GM12878 (cell line): Measurements from ENCODE around the gene KMT2B. TPM values are rescaled to one million over a fixed set of nuclear protein-coding genes. Genes with fewer than 3 reads are reported as not detected.

Source experiments
- ATAC-seq: fragments of 200-7000 bp; cut with Tn5 transposase; 3 replicates; pipeline ENCODE4 v1.9.1; 2020; ENCODE audit warnings: mild to moderate bottlenecking, moderate library complexity
- BruUV-seq: library from RNA; stranded (reverse); fragments of 400-500 nt; replicated peaks from 2 replicates; lab custom pipeline; 2021; lab: Mats Ljungman, UMichigan
- CTCF ChIA-PET: fragments of 300-600 bp; sonication (Branson Sonifier 250); formaldehyde crosslinking; extraction: SDS; loops from one replicate; lab custom pipeline; 2021; ENCODE audit warnings: inconsistent platforms; lab: Yijun Ruan, JAX
- POLR2A ChIA-PET: fragments of 350-600 bp; formaldehyde crosslinking; extraction: SDS; loops from one replicate; lab custom pipeline; 2021; ENCODE audit warnings: inconsistent platforms; lab: Charles Lee
- RAD21 ChIA-PET: fragments of 300-600 bp; sonication (Branson Sonifier 250); formaldehyde crosslinking; loops from one replicate; lab custom pipeline; 2023; ENCODE audit warnings: antibody characterized with exemption; ENCODE audit not compliant: unreplicated experiment; lab: Charles Lee
- SMC1A ChIA-PET: fragments of 300-600 bp; sonication (Branson Sonifier 250); formaldehyde crosslinking; loops from one replicate; lab custom pipeline; 2023; ENCODE audit not compliant: unreplicated experiment, uncharacterized antibody; lab: Charles Lee
- DNase-seq: peaks from one replicate; pipeline ENCODE4 v3.0.0-alpha.2; 2011; ENCODE audit warnings: low read depth, low spot score
- FAIRE-seq: peaks from 3 replicates; lab custom pipeline; 2011; peaks lifted over from hg19 to GRCh38; lab: Jason Lieb, UNC
- H2AFZ ChIP-seq: 2 replicates; pipeline ENCODE4 v1.6.0; 2011; ENCODE audit warnings: low read depth, low read length, control low read depth; ENCODE audit not compliant: control insufficient read depth
- H3K27ac ChIP-seq: 2 replicates; pipeline ENCODE4 v1.5.1; 2011; ENCODE audit warnings: control low read depth; ENCODE audit not compliant: control insufficient read depth, insufficient read depth
- H3K27me3 ChIP-seq, 2 experiments: replicated peaks in 1 of 2; 2 replicates each; pipeline versions ENCODE4 v1.6.0 to v1.6.1; 2011; ENCODE audit warnings: low read length in 1 of 2; ENCODE audit not compliant: control insufficient read depth in 2 of 2, insufficient read depth in 2 of 2
- H3K36me3 ChIP-seq, 2 experiments: 2 replicates each; pipeline ENCODE4 v1.5.1; 2011; ENCODE audit warnings: low read length in 1 of 2; ENCODE audit not compliant: control insufficient read depth in 2 of 2, insufficient read depth in 2 of 2
- H3K4me1 ChIP-seq: 2 replicates; pipeline ENCODE4 v1.6.1; 2011; ENCODE audit warnings: mild to moderate bottlenecking, low read length, moderate library complexity, mixed read lengths; ENCODE audit not compliant: control insufficient read depth, insufficient read depth
- H3K4me2 ChIP-seq: 2 replicates; pipeline ENCODE4 v1.6.0; 2011; ENCODE audit warnings: control low read depth; ENCODE audit not compliant: control insufficient read depth, insufficient read depth
- H3K4me3 ChIP-seq: fragments of 200-600 bp; sonication (generic); 2 replicates; pipeline ENCODE4 v1.5.1; 2016
- H3K79me2 ChIP-seq: 2 replicates; pipeline ENCODE4 v1.6.0; 2011; ENCODE audit warnings: low read length; ENCODE audit not compliant: control insufficient read depth, insufficient read depth
- H3K9ac ChIP-seq: 2 replicates; pipeline ENCODE4 v1.8.0; 2011; ENCODE audit warnings: low read length, control low read depth, mixed read lengths; ENCODE audit not compliant: control insufficient read depth, insufficient read depth
- H3K9me3 ChIP-seq: replicated peaks from 3 replicates; pipeline ENCODE4 v1.5.1; 2011; ENCODE audit warnings: mild to moderate bottlenecking, low read length; ENCODE audit not compliant: control insufficient read depth, insufficient read depth
- H4K20me1 ChIP-seq: 2 replicates; pipeline ENCODE4 v1.6.0; 2011; ENCODE audit not compliant: control insufficient read depth, insufficient read depth
- CBFB ChIP-seq: IDR thresholded peaks from 2 replicates; pipeline ENCODE4 v1.6.1; 2016; ENCODE audit warnings: antibody characterized with exemption, low read depth
- NFIC ChIP-seq: IDR thresholded peaks from 2 replicates; pipeline ENCODE4 v1.6.1; 2012; ENCODE audit warnings: low read depth, mild to moderate bottlenecking, inconsistent platforms, low read length, moderate library complexity
- NR2C1 ChIP-seq: fragments of 450-650 bp; IDR thresholded peaks from 2 replicates; pipeline ENCODE4 v1.6.1; 2017; ENCODE audit warnings: antibody characterized with exemption, mild to moderate bottlenecking, moderate library complexity
- SPI1 ChIP-seq: IDR thresholded peaks from 2 replicates; pipeline ENCODE4 v1.6.1; 2011; ENCODE audit warnings: low read depth, mild to moderate bottlenecking, low read length, moderate library complexity, borderline replicate concordance; ENCODE audit not compliant: insufficient read depth
- SRF ChIP-seq, 2 experiments: IDR thresholded peaks; 2 replicates each; pipeline ENCODE4 v1.6.1; 2011; ENCODE audit warnings: low read depth in 2 of 2, low read length in 2 of 2, mild to moderate bottlenecking in 1 of 2, moderate library complexity in 1 of 2
- SUZ12 ChIP-seq: fragments of 200-600 bp; sonication (generic); IDR thresholded peaks from one replicate; pipeline ENCODE4 v1.6.1; 2018; ENCODE audit warnings: antibody characterized with exemption, mild to moderate bottlenecking; ENCODE audit not compliant: unreplicated experiment
- TAF1 ChIP-seq: IDR thresholded peaks from 2 replicates; pipeline ENCODE4 v1.6.1; 2011; ENCODE audit warnings: mild to moderate bottlenecking, low read depth, low read length, borderline replicate concordance
- ZSCAN29 ChIP-seq: fragments of 450-650 bp; IDR thresholded peaks from 2 replicates; pipeline ENCODE4 v1.6.1; 2017; ENCODE audit warnings: mild to moderate bottlenecking, moderate library complexity
- WGBS: methylation state at CpG from one replicate; pipeline ENCODE4 v1.1.6; 2016; ENCODE audit warnings: low lambda C conversion rate; ENCODE audit not compliant: insufficient replicate concordance, insufficient coverage; ENCODE audit errors: missing lambda C conversion rate; 5-methylcytosine and 5-hydroxymethylcytosine counted together
- in situ Hi-C: fragments of 300-500 bp; cut with MboI; formaldehyde crosslinking; loops from 9 replicates; pipeline ENCODE4 v1.14.3; 2018; ENCODE audit warnings: mixed read lengths
- intact Hi-C: fragments of 100-400 bp; cut with micrococcal nuclease; formaldehyde crosslinking; loops from one replicate; pipeline ENCODE4 v1.14.2; 2022; ENCODE audit not compliant: unreplicated experiment
- polyA plus RNA-seq, 11 experiments: library from polyadenylated mRNA; depleted of rRNA in 4 of 11; unstranded in 6 of 11; stranded (reverse) in 5 of 11; fragments of >200 nt; fragmentation: Nextera tagmentation in 4 of 11; fragmentation: Illumina TruSeq in 1 of 11; extraction: Ambion mirVana in 4 of 11; extraction: Trizol in 1 of 11; gene quantifications; 1 replicate in 1 of 11; 2 replicates in 10 of 11; pipeline versions ENCODE4 v1.2.1 to v1.2.3, GENCODE V29; 2011 to 2016; ENCODE audit warnings: inconsistent platforms in 2 of 11, missing spikeins in 2 of 11, low read depth in 1 of 11
- total RNA-seq, 4 experiments: library from RNA; depleted of rRNA in 3 of 4; stranded (reverse); fragments of >200 nt in 3 of 4; fragmentation: Illumina TruSeq in 1 of 4; extraction: Trizol in 1 of 4; gene quantifications; 2 replicates each; pipeline versions ENCODE4 v1.2.1 to v1.2.3, GENCODE V29; 2013 to 2021
- TF ChIP-seq, protein P1 (sequence below): fragments of 450-650 bp; IDR thresholded peaks from 2 replicates; pipeline ENCODE4 v1.6.1; 2017; ENCODE audit warnings: borderline replicate concordance
- TF ChIP-seq, protein P2 (sequence below): fragments of 450-650 bp; IDR thresholded peaks from 2 replicates; pipeline ENCODE4 v1.6.1; 2017; ENCODE audit warnings: mild to moderate bottlenecking, low read depth, inconsistent platforms; ENCODE audit not compliant: poor library complexity, severe bottlenecking
- TF ChIP-seq, protein P3 (sequence below): IDR thresholded peaks from 2 replicates; pipeline ENCODE4 v1.6.1; 2011; ENCODE audit warnings: low read depth, low read length, improper control_type of control experiment, borderline replicate concordance

KMT2B gene
- total and polyA plus RNA-seq, 10 of the 15 experiments (the other 5 are each of a cell fraction or from before 2014, with no cell fraction given): 0.71 to 35.6 (median 6.0) TPM

DNA sequence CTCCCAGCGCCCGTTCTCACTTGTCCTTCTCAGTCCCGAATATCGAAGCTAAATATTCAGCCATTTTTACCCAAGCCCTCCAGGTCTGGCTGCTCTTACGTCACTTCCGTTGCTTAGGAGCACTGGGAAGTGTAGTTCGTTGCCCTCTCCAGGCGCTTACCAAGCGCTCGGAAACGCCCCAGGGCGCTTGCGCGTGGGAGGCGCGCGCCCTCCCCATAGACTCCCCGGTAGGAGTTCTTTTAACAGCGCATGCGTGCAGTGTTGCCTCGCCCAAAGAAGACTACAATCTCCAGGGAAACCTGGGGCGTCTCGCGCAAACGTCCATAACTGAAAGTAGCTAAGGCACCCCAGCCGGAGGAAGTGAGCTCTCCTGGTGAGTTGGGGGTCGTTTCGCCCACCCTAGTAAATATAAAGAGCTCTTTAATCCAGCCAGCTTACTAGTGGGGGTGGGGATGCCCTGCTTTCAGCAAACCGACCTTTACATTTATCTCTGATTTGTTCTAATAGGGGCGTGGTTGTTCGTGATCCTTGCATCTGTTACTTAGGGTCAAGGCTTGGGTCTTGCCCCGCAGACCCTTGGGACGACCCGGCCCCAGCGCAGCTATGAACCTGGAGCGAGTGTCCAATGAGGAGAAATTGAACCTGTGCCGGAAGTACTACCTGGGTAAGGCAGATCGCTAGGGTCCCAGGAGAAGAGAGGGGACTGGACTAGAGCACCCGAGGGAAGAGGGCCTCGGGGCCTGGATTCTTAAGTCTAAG lies 27.7 kb downstream of the KMT2B start, which contains the start of the genes PSENEN and U2AF1L4 (continued):
- no peak for TF ChIP-seq SRF (IDR thresholded peaks at IDR 0.05; ENCODE audit: low read depth in 2 of 2, low read length in 2 of 2)

DNA sequence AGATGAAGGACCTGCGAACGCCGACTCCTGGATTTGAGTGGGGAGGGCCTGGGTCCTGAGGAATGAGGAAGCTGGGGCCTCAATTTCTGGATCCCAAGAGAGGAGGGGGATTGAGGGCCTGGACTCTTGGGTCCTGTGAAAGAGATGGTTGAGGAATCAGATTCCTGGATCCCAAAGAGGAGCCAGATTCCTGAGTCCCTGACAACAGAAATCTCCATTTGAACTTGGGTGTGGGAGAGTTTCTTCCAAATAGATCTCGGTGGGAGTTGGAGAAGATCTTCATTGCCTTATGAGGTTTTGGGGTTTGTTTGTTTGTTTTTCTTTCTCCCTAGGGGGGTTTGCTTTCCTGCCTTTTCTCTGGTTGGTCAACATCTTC lies 28.3 kb downstream of the KMT2B start:
- Histone ChIP-seq H3K4me1 (peaks cover 35% of the 10 kb centered on the region), H3K27ac (peak overlapping the region; percentile 80), H2AFZ (no peak overlapping the region), H3K4me3 (peak overlapping the region; percentile 92), H3K36me3 (0 out of 4 replicates have a peak, but pooled peaks cover 0 to 4% of the 10 kb centered on the region in 2 experiments), H3K4me2 (peak overlapping the region; percentile 94), H3K79me2 (peaks cover 29% of the 10 kb centered on the region), H4K20me1 (no peaks in the 10 kb centered on the region), H3K9ac (peak overlapping the region; percentile 84), H3K27me3 (no peaks in the 10 kb centered on the region), H3K9me3 (no peaks in the 10 kb centered on the region)
- WGBS: 0% methylated on average over 4 of the region's 4 CpGs
- FAIRE-seq (no peak), ATAC-seq (no peak), DNase-seq (no peak)
- RAD21 ChIA-PET: interaction anchor here (0.9 to 2.3 kb wide), 5 partner anchors 11 to 185 kb away, joined by 3 to 9 read pairs (median 7); partner anchors contain the start of gene HSPB6
- POLR2A ChIA-PET: interaction anchor here (0.9 to 7.1 kb wide), 6 partner anchors 11 to 183 kb away, joined by 3 to 91 read pairs (median 14); partner anchors contain the start of genes HSPB6 and PROSER3
- intact Hi-C loops (no loop called here), in situ Hi-C loops (no loop called here)
- SMC1A ChIA-PET: interaction anchor here (0.6 to 2.0 kb wide), 5 partner anchors 30 to 360 kb away, joined by 3 to 14 read pairs (median 3); no protein-coding TSS in a partner anchor
- TF ChIP-seq, protein P1, sequence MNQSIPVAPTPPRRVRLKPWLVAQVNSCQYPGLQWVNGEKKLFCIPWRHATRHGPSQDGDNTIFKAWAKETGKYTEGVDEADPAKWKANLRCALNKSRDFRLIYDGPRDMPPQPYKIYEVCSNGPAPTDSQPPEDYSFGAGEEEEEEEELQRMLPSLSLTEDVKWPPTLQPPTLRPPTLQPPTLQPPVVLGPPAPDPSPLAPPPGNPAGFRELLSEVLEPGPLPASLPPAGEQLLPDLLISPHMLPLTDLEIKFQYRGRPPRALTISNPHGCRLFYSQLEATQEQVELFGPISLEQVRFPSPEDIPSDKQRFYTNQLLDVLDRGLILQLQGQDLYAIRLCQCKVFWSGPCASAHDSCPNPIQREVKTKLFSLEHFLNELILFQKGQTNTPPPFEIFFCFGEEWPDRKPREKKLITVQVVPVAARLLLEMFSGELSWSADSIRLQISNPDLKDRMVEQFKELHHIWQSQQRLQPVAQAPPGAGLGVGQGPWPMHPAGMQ: no peak
- TF ChIP-seq NFIC (no peak), CBFB (no peak), SUZ12 (no peak), TAF1 (no peak), ZSCAN29 (no peak), SPI1 (no peak), NR2C1 (no peak)
- TF ChIP-seq, protein P2, sequence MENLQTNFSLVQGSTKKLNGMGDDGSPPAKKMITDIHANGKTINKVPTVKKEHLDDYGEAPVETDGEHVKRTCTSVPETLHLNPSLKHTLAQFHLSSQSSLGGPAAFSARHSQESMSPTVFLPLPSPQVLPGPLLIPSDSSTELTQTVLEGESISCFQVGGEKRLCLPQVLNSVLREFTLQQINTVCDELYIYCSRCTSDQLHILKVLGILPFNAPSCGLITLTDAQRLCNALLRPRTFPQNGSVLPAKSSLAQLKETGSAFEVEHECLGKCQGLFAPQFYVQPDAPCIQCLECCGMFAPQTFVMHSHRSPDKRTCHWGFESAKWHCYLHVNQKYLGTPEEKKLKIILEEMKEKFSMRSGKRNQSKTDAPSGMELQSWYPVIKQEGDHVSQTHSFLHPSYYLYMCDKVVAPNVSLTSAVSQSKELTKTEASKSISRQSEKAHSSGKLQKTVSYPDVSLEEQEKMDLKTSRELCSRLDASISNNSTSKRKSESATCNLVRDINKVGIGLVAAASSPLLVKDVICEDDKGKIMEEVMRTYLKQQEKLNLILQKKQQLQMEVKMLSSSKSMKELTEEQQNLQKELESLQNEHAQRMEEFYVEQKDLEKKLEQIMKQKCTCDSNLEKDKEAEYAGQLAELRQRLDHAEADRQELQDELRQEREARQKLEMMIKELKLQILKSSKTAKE: no peak
- TF ChIP-seq, protein P3, sequence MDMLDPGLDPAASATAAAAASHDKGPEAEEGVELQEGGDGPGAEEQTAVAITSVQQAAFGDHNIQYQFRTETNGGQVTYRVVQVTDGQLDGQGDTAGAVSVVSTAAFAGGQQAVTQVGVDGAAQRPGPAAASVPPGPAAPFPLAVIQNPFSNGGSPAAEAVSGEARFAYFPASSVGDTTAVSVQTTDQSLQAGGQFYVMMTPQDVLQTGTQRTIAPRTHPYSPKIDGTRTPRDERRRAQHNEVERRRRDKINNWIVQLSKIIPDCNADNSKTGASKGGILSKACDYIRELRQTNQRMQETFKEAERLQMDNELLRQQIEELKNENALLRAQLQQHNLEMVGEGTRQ: no peak
- no TSS peak for BruUV-seq
- CTCF ChIA-PET: interaction anchor here (0.6 to 4.3 kb wide), 6 partner anchors 32 to 315 kb away, joined by 3 to 18 read pairs (median 6); no protein-coding TSS in a partner anchor
